Hepatocyte (in vitro differentiated cells): Measurements from ENCODE around the gene SELENOM. TPM values are rescaled to one million over a fixed set of nuclear protein-coding genes. Genes with fewer than 3 reads are reported as not detected.

Experiments
- DNase-seq: peaks from one replicate; pipeline ENCODE4 v3.0.0-alpha.2; 2016; ENCODE audit warnings: low spot score
- H2AFZ ChIP-seq: fragments of 200-600 bp; sonication (generic); 2 replicates; pipeline ENCODE4 v1.6.0; 2016; ENCODE audit warnings: antibody characterized with exemption, mild to moderate bottlenecking
- H3K27ac ChIP-seq: fragments of 200-600 bp; sonication (generic); 2 replicates; pipeline ENCODE4 v1.5.1; 2016; ENCODE audit warnings: mild to moderate bottlenecking
- H3K27me3 ChIP-seq: fragments of 200-600 bp; sonication (generic); 2 replicates; pipeline ENCODE4 v1.6.1; 2016
- H3K36me3 ChIP-seq: fragments of 200-600 bp; sonication (generic); replicated peaks from 2 replicates; pipeline ENCODE4 v1.5.1; 2016; ENCODE audit warnings: low read depth; ENCODE audit not compliant: insufficient read depth
- H3K4me1 ChIP-seq: fragments of 200-600 bp; sonication (generic); 2 replicates; pipeline ENCODE4 v1.5.1; 2016; ENCODE audit warnings: mild to moderate bottlenecking, moderate library complexity; ENCODE audit not compliant: insufficient read depth
- H3K4me2 ChIP-seq: fragments of 200-600 bp; sonication (generic); 2 replicates; pipeline ENCODE4 v1.6.0; 2016
- H3K4me3 ChIP-seq: fragments of 200-600 bp; sonication (generic); 2 replicates; pipeline ENCODE4 v1.5.1; 2016; ENCODE audit warnings: mild to moderate bottlenecking
- H3K79me2 ChIP-seq: fragments of 200-600 bp; sonication (generic); 2 replicates; pipeline ENCODE4 v1.6.0; 2017; ENCODE audit warnings: mild to moderate bottlenecking
- H3K9me2 ChIP-seq: fragments of 200-600 bp; sonication (generic); replicated peaks from 2 replicates; pipeline ENCODE4 v1.6.0; 2017; ENCODE audit warnings: mild to moderate bottlenecking; ENCODE audit not compliant: insufficient read depth
- H3K9me3 ChIP-seq: fragments of 200-600 bp; sonication (generic); 2 replicates; pipeline ENCODE4 v1.5.1; 2016; ENCODE audit warnings: low read depth, mild to moderate bottlenecking
- H4K20me1 ChIP-seq: fragments of 200-600 bp; sonication (generic); 2 replicates; pipeline ENCODE4 v1.6.0; 2016; ENCODE audit warnings: mild to moderate bottlenecking; ENCODE audit not compliant: insufficient read depth, poor library complexity, severe bottlenecking
- CTCF ChIP-seq: fragments of 200-600 bp; sonication (generic); IDR thresholded peaks from 2 replicates; pipeline ENCODE4 v1.5.1; 2016; ENCODE audit warnings: antibody characterized with exemption, mild to moderate bottlenecking; ENCODE audit not compliant: poor library complexity
- EZH2 ChIP-seq: fragments of 200-600 bp; sonication (generic); IDR thresholded peaks from 2 replicates; pipeline ENCODE4 v1.6.1; 2016; ENCODE audit warnings: antibody characterized with exemption, mild to moderate bottlenecking, borderline replicate concordance
- EZH2phosphoT487 ChIP-seq: fragments of 200-600 bp; sonication (generic); IDR thresholded peaks from one replicate; pipeline ENCODE4 v1.6.1; 2018; ENCODE audit warnings: antibody characterized with exemption, mild to moderate bottlenecking, low read depth, moderate library complexity; ENCODE audit not compliant: unreplicated experiment, severe bottlenecking
- WGBS: methylation state at CpG from one replicate; pipeline ENCODE4 v1.1.6; 2016; ENCODE audit warnings: low lambda C conversion rate; ENCODE audit errors: missing lambda C conversion rate; 5-methylcytosine and 5-hydroxymethylcytosine counted together
- polyA plus RNA-seq: library from polyadenylated mRNA; unstranded; fragments of >200 nt; fragmentation: Nextera tagmentation; extraction: Ambion mirVana; gene quantifications from 2 replicates; pipeline ENCODE4 v1.2.1, GENCODE V29; 2016
- total RNA-seq: library from RNA; depleted of rRNA; stranded (reverse); fragments of >200 nt; gene quantifications from 2 replicates; pipeline ENCODE4 v1.2.3, GENCODE V29; 2014

Gene SELENOM
- total and polyA plus RNA-seq, 2 experiments from 2014 or later = 130 to 240 TPM

GRCh38 chr22:31089160-31090100 lies 17.9 kb downstream of the SELENOM start:
- no peaks in the 10 kb centered on the region for H3K9me2 ChIP-seq
- H3K4me1 ChIP-seq = peaks cover 1% of the 10 kb centered on the region
- DNase-seq = peak; percentile 61
- WGBS = 76% methylated on average over 9 of the region's 9 CpGs
- TF ChIP-seq EZH2 = no peak
- TF ChIP-seq CTCF = peak; percentile 63
- no peak for TF ChIP-seq EZH2phosphoT487
- H4K20me1 ChIP-seq = peaks cover 3% of the 10 kb centered on the region
- H3K36me3 ChIP-seq = no peaks in the 10 kb centered on the region
- H3K4me3 ChIP-seq = no peak overlapping the region
- peaks cover 12% of the 10 kb centered on the region for H3K79me2 ChIP-seq
- H2AFZ ChIP-seq = no peak overlapping the region
- no peak overlapping the region for H3K27ac ChIP-seq
- H3K27me3 ChIP-seq = no peaks in the 10 kb centered on the region
- no peaks in the 10 kb centered on the region for H3K9me3 ChIP-seq
- no peak overlapping the region for H3K4me2 ChIP-seq

- WGBS = 96% methylated on average over 25 of the region's 26 CpGs
- Histone ChIP-seq H3K4me3 (no peak overlapping the region), H3K36me3 (no peaks in the 10 kb centered on the region), H3K27me3 (no peaks in the 10 kb centered on the region), H3K79me2 (peaks cover 22% of the 10 kb centered on the region), H3K4me1 (peaks cover 11% of the 10 kb centered on the region), H3K9me3 (no peaks in the 10 kb centered on the region), H3K27ac (no peak overlapping the region), H3K4me2 (no peak overlapping the region), H3K9me2 (no peaks in the 10 kb centered on the region), H4K20me1 (peaks cover 3% of the 10 kb centered on the region), H2AFZ (no peak overlapping the region)
- no peak for TF ChIP-seq EZH2
- no peak for TF ChIP-seq EZH2phosphoT487
- no peak for TF ChIP-seq CTCF
- peak; percentile 5 for DNase-seq
These were observed 19.0 kb downstream of the SELENOM start for GRCh38 chr22:31088233-31088986.

- no peak overlapping the region for H3K27ac ChIP-seq
- H3K4me1 ChIP-seq = peaks cover 18% of the 10 kb centered on the region
- no peaks in the 10 kb centered on the region for H3K27me3 ChIP-seq
- 99% methylated on average over 21 of the region's 21 CpGs for whole genome bisulfite sequencing
- H3K9me2 ChIP-seq = no peaks in the 10 kb centered on the region
- no peak overlapping the region for H3K4me3 ChIP-seq
- H3K4me2 ChIP-seq = no peak overlapping the region
- no peaks in the 10 kb centered on the region for H3K36me3 ChIP-seq
- no peaks in the 10 kb centered on the region for H3K9me3 ChIP-seq
- TF ChIP-seq CTCF = no peak
- no peak for TF ChIP-seq EZH2
- TF ChIP-seq EZH2phosphoT487 = no peak
- no peak overlapping the region for H2AFZ ChIP-seq
- no peak for DNase-seq
- H4K20me1 ChIP-seq = peaks cover 3% of the 10 kb centered on the region
- peaks cover 29% of the 10 kb centered on the region for H3K79me2 ChIP-seq
These were observed 19.6 kb downstream of the SELENOM start for GRCh38 chr22:31087744-31088215.
